GM18868 (cell line): ENCODE measurements around the gene CACNA1C.

Experiments
- ATAC-seq: cut with Tn5 transposase; IDR thresholded peaks from one replicate; pipeline ENCODE4 v1.9.1; 2021; ENCODE audit warnings: mild to moderate bottlenecking, moderate library complexity; ENCODE audit not compliant: unreplicated experiment

Gene CACNA1C

GRCh38 chr12:2167231-2167630, 114.4 kb downstream of the CACNA1C start:
- ATAC-seq, result no peak

GRCh38 chr12:2168808-2169207, 116.0 kb downstream of the CACNA1C start:
- ATAC-seq, result no peak

GRCh38 chr12:2169489-2169888, 116.7 kb downstream of the CACNA1C start:
- ATAC-seq, result no peak

GRCh38 chr12:2169940-2170339, 117.2 kb downstream of the CACNA1C start:
- no peak for ATAC-seq

- ATAC-seq, result no peak
Observed at GRCh38 chr12:2170376-2170775, 117.6 kb downstream of the CACNA1C start.

GRCh38 chr12:2171672-2172426, 119.1 kb downstream of the CACNA1C start:
- ATAC-seq, result no peak

- no peak for ATAC-seq
Observed at GRCh38 chr12:2172491-2173214, 119.9 kb downstream of the CACNA1C start.

GRCh38 chr12:2173971-2174370, 121.2 kb downstream of the CACNA1C start:
- no peak for ATAC-seq

GRCh38 chr12:2177003-2177402, 124.2 kb downstream of the CACNA1C start:
- ATAC-seq, result no peak

GRCh38 chr12:2177751-2178150, 125.0 kb downstream of the CACNA1C start:
- ATAC-seq, result no peak

- no peak for ATAC-seq
Observed at GRCh38 chr12:2179058-2179457, 126.3 kb downstream of the CACNA1C start.

- no peak for ATAC-seq
Observed at GRCh38 chr12:2179953-2180736, 127.4 kb downstream of the CACNA1C start.

- ATAC-seq, result no peak
Observed at GRCh38 chr12:2180737-2181082, 127.9 kb downstream of the CACNA1C start.

GRCh38 chr12:2183556-2184541, 131.1 kb downstream of the CACNA1C start:
- no peak for ATAC-seq

- no peak for ATAC-seq
Observed at GRCh38 chr12:2185751-2186341, 133.1 kb downstream of the CACNA1C start.

GRCh38 chr12:2187195-2187945, 134.6 kb downstream of the CACNA1C start:
- no peak for ATAC-seq

- no peak for ATAC-seq
Observed at GRCh38 chr12:2190085-2190484, 137.3 kb downstream of the CACNA1C start.

GRCh38 chr12:2190896-2191533, 138.2 kb downstream of the CACNA1C start:
- no peak for ATAC-seq
